ENCODE results near the gene EDRF1.

- no peak for TF ChIP-seq CTCF (IDR thresholded peaks at IDR 0.05; ENCODE audit: low read length)
- no peak for TF ChIP-seq EZH2phosphoT487 (IDR thresholded peaks at IDR 0.05; ENCODE audit: low read length)
- no peak for TF ChIP-seq EZH2 (optimal IDR thresholded peaks at IDR 0.05; ENCODE audit: low read depth, low read length)
Measured at GRCh38 chr10:125766511-125766910, 47.0 kb downstream of the EDRF1 start.
